HG03175 (cell line): ENCODE data around the gene TRAF3IP3.

Source experiments
- ATAC-seq: cut with Tn5 transposase; IDR thresholded peaks from one replicate; pipeline ENCODE4 v1.9.1; 2021; ENCODE audit warnings: mild to moderate bottlenecking, moderate library complexity; ENCODE audit not compliant: unreplicated experiment

The TRAF3IP3 gene

GRCh38 chr1:209822706-209823105 lies 66.9 kb downstream of the TRAF3IP3 start:
- no peak for ATAC-seq

GRCh38 chr1:209823143-209824041 lies 67.5 kb downstream of the TRAF3IP3 start:
- peak; percentile 46 for ATAC-seq

- no peak for ATAC-seq
These were observed 70.0 kb downstream of the TRAF3IP3 start for GRCh38 chr1:209825591-209826434.

GRCh38 chr1:209827384-209828262 lies 71.8 kb downstream of the TRAF3IP3 start, which contains the start of gene UTP25:
Gene UTP25, plus strand, starts transcription at chr1:209827972. Its CDS starts 92 bp downstream, at chr1:209828064.
- ATAC-seq: peak; percentile 91

GRCh38 chr1:209829716-209830115 lies 73.9 kb downstream of the TRAF3IP3 start:
- no peak for ATAC-seq

GRCh38 chr1:209830722-209831121 lies 74.9 kb downstream of the TRAF3IP3 start:
- ATAC-seq: no peak

GRCh38 chr1:209831615-209832014 lies 75.8 kb downstream of the TRAF3IP3 start:
- no peak for ATAC-seq
